ENCODE data around the gene TSNAX. TPM values are rescaled to one million over a fixed set of nuclear protein-coding genes. Genes with fewer than 3 reads are reported as not detected.

The TSNAX gene
- total RNA-seq, 1 experiment from 2014 or later = 38.0 TPM

DNA sequence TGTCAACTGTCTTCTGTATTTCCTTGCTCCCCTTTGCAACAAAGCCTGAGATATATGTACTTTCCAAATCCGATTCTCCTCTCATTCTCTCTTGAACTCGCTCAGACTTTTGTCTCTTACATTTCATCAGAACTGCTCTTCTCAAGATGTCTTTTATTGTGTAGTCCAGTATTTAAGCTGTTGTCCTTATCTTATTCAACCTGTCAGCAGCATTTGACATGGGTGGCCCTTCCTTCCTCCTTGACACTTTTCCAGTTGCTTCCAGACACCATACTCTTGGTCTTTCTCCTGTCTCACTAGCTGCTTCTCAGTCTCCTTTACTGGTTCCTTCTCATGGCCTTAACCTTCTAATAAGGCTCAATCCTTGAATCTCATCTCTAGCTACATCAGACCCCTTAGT, 47.0 kb downstream of the TSNAX start:
- DNase-seq (ENCODE audit: low spot score) (no peak), ATAC-seq (no peak)
- H3K4me1 Mint-ChIP-seq = no peaks in the 10 kb centered on the region
- H3K27ac Mint-ChIP-seq = no peak overlapping the region
- CTCF ChIA-PET = no interaction called here
- TF ChIP-seq, protein P1, sequence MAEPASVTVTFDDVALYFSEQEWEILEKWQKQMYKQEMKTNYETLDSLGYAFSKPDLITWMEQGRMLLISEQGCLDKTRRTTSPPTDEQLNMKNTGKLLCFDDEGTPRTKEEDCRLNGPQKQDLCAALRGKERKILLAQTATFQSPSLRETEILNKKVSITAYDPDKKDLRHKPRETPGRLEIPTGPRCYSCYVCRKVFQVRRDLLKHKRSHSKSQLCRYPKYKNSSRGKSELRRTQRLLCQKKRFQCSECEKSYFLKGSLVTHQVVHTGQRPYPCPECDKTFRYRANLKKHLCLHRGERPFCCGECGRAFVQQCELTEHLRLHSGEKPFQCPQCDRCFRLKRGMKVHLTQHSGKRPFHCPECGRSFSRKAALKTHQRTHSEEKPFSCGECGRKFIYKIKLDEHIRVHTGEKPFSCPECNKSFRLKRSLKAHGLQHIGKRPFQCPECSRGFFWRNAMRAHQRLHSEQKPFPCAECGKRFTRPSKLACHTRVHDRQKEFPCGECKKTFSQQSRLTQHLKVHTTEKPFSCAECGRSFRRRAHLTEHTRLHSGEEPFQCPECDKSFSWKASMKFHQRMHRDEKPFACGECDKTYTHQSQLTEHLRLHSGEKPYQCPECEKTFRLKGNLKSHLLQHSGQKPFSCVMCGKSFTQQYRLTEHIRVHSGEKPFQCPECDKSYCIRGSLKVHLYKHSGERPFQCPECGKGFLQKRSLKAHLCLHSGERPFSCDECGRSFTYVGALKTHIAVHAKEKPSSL (CRISPR knock-in tag; conservative IDR thresholded peaks at IDR 0.05) = no peak
- no peak for TF ChIP-seq GABPB1 (CRISPR knock-in tag; IDR thresholded peaks at IDR 0.05)
- TF ChIP-seq GTF2I (CRISPR knock-in tag; conservative IDR thresholded peaks at IDR 0.05) = no peak
- TF ChIP-seq, protein P2, sequence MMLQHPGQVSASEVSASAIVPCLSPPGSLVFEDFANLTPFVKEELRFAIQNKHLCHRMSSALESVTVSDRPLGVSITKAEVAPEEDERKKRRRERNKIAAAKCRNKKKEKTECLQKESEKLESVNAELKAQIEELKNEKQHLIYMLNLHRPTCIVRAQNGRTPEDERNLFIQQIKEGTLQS (CRISPR knock-in tag; conservative IDR thresholded peaks at IDR 0.05) = no peak
- TF ChIP-seq ZNF138 (CRISPR knock-in tag; conservative IDR thresholded peaks at IDR 0.05) = no peak
- TF ChIP-seq ZNF263 (CRISPR knock-in tag; IDR thresholded peaks at IDR 0.05; ENCODE audit: low read depth) = no peak
- TF ChIP-seq, protein P3, sequence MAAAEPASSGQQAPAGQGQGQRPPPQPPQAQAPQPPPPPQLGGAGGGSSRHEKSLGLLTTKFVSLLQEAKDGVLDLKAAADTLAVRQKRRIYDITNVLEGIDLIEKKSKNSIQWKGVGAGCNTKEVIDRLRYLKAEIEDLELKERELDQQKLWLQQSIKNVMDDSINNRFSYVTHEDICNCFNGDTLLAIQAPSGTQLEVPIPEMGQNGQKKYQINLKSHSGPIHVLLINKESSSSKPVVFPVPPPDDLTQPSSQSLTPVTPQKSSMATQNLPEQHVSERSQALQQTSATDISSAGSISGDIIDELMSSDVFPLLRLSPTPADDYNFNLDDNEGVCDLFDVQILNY (CRISPR knock-in tag; IDR thresholded peaks at IDR 0.05) = no peak
- no peak for TF ChIP-seq ZNF671 (CRISPR knock-in tag; IDR thresholded peaks at IDR 0.05)
- TF ChIP-seq ZNF423 (CRISPR knock-in tag; IDR thresholded peaks at IDR 0.05) = no peak
- no peak for TF ChIP-seq ZNF416 (CRISPR knock-in tag; IDR thresholded peaks at IDR 0.05)
- no peak for TF ChIP-seq TEAD1 (CRISPR knock-in tag; IDR thresholded peaks at IDR 0.05)
- TF ChIP-seq JUN (CRISPR knock-in tag; IDR thresholded peaks at IDR 0.05) = no peak
- TF ChIP-seq, protein P4, sequence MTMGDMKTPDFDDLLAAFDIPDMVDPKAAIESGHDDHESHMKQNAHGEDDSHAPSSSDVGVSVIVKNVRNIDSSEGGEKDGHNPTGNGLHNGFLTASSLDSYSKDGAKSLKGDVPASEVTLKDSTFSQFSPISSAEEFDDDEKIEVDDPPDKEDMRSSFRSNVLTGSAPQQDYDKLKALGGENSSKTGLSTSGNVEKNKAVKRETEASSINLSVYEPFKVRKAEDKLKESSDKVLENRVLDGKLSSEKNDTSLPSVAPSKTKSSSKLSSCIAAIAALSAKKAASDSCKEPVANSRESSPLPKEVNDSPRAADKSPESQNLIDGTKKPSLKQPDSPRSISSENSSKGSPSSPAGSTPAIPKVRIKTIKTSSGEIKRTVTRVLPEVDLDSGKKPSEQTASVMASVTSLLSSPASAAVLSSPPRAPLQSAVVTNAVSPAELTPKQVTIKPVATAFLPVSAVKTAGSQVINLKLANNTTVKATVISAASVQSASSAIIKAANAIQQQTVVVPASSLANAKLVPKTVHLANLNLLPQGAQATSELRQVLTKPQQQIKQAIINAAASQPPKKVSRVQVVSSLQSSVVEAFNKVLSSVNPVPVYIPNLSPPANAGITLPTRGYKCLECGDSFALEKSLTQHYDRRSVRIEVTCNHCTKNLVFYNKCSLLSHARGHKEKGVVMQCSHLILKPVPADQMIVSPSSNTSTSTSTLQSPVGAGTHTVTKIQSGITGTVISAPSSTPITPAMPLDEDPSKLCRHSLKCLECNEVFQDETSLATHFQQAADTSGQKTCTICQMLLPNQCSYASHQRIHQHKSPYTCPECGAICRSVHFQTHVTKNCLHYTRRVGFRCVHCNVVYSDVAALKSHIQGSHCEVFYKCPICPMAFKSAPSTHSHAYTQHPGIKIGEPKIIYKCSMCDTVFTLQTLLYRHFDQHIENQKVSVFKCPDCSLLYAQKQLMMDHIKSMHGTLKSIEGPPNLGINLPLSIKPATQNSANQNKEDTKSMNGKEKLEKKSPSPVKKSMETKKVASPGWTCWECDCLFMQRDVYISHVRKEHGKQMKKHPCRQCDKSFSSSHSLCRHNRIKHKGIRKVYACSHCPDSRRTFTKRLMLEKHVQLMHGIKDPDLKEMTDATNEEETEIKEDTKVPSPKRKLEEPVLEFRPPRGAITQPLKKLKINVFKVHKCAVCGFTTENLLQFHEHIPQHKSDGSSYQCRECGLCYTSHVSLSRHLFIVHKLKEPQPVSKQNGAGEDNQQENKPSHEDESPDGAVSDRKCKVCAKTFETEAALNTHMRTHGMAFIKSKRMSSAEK (CRISPR knock-in tag; IDR thresholded peaks at IDR 0.05; ENCODE audit: borderline replicate concordance) = no peak
- no peak for TF ChIP-seq EMX1 (CRISPR knock-in tag; IDR thresholded peaks at IDR 0.05)
- H3K4me3 Mint-ChIP-seq = no peak overlapping the region
- no peaks in the 10 kb centered on the region for H3K9me3 Mint-ChIP-seq
- H3K27me3 Mint-ChIP-seq (ENCODE audit: low read depth) = no peaks in the 10 kb centered on the region
- POLR2A ChIA-PET = no interaction called here
- no peaks in the 10 kb centered on the region for H3K36me3 Mint-ChIP-seq

DNA sequence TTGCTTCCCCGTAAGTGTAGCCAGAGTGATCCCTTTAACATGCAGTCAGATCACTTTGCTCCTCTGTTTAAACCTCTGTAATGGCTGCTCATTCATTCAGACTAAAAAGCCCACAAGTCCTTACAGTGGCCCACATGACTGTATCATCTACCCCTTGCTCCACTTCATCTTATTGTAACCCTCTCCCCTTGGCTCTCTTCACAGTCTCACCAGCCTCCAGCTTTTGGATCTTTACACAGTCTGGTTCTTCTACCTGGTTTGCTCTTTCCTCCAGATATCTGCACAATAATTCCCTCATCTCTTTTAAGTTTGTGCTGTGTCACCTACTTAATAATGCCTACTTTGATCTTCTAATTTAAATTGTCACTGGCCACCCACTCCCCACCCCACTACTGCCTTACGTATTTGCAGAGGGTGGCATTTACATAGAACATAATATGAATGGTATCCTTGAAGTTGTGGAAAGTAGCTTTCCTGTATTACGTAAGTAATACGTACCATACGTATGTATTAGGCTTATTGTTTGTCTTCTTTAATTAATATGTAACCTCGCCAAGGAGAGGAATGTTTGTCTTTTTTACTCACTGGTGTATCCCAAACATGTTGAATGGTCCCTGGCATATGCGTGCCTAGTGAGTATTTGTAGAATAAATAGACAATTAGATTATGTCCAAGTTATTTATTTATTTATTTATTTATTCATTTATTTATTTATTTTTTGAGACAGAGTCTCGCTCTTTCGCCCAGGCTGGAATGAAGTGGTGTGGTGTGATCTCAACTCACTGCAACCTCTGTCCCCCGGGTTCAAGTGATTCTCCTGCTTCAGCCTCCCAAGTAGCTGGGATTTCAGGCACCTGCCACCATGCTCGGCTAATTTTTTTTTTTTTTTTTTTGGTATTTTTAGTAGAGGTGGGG, 48.6 kb downstream of the TSNAX start:
- Mint-ChIP-seq H3K4me1 (no peaks in the 10 kb centered on the region), H3K4me3 (no peak overlapping the region), H3K9me3 (no peaks in the 10 kb centered on the region), H3K27me3 (ENCODE audit: low read depth) (no peaks in the 10 kb centered on the region), H3K27ac (no peak overlapping the region), H3K36me3 (no peaks in the 10 kb centered on the region)
- DNase-seq (ENCODE audit: low spot score) = no peak
- TF ChIP-seq, protein P5, sequence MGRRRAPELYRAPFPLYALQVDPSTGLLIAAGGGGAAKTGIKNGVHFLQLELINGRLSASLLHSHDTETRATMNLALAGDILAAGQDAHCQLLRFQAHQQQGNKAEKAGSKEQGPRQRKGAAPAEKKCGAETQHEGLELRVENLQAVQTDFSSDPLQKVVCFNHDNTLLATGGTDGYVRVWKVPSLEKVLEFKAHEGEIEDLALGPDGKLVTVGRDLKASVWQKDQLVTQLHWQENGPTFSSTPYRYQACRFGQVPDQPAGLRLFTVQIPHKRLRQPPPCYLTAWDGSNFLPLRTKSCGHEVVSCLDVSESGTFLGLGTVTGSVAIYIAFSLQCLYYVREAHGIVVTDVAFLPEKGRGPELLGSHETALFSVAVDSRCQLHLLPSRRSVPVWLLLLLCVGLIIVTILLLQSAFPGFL (CRISPR knock-in tag; IDR thresholded peaks at IDR 0.05; ENCODE audit: borderline replicate concordance) = no peak
- TF ChIP-seq NFATC4 (CRISPR knock-in tag; IDR thresholded peaks at IDR 0.05) = no peak
- no peak for TF ChIP-seq ZNF263 (CRISPR knock-in tag; IDR thresholded peaks at IDR 0.05; ENCODE audit: low read depth)
- no peak for TF ChIP-seq NR1H2 (CRISPR knock-in tag; IDR thresholded peaks at IDR 0.05)
- TF ChIP-seq, protein P6, sequence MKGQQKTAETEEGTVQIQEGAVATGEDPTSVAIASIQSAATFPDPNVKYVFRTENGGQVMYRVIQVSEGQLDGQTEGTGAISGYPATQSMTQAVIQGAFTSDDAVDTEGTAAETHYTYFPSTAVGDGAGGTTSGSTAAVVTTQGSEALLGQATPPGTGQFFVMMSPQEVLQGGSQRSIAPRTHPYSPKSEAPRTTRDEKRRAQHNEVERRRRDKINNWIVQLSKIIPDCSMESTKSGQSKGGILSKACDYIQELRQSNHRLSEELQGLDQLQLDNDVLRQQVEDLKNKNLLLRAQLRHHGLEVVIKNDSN (CRISPR knock-in tag; IDR thresholded peaks at IDR 0.05) = no peak
- TF ChIP-seq NFE2L1 (CRISPR knock-in tag; IDR thresholded peaks at IDR 0.05) = no peak
- no peak for TF ChIP-seq NFYB (CRISPR knock-in tag; conservative IDR thresholded peaks at IDR 0.05; ENCODE audit: low read depth)
- TF ChIP-seq, protein P7, sequence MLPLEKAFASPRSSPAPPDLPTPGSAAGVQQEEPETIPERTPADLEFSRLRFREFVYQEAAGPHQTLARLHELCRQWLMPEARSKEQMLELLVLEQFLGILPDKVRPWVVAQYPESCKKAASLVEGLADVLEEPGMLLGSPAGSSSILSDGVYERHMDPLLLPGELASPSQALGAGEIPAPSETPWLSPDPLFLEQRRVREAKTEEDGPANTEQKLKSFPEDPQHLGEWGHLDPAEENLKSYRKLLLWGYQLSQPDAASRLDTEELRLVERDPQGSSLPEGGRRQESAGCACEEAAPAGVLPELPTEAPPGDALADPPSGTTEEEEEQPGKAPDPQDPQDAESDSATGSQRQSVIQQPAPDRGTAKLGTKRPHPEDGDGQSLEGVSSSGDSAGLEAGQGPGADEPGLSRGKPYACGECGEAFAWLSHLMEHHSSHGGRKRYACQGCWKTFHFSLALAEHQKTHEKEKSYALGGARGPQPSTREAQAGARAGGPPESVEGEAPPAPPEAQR (CRISPR knock-in tag; IDR thresholded peaks at IDR 0.05) = no peak
- TF ChIP-seq ATF1 (CRISPR knock-in tag; IDR thresholded peaks at IDR 0.05) = no peak
- TF ChIP-seq FOXP1 (CRISPR knock-in tag; IDR thresholded peaks at IDR 0.05; ENCODE audit: borderline replicate concordance) = no peak
- TF ChIP-seq ZNF121 (CRISPR knock-in tag; IDR thresholded peaks at IDR 0.05) = no peak
- no peak for TF ChIP-seq MXD4 (CRISPR knock-in tag; IDR thresholded peaks at IDR 0.05; ENCODE audit: borderline replicate concordance)
- ChIA-PET POLR2A (no interaction called here), CTCF (no interaction called here)
- no peak for ATAC-seq

All from WTC11 (cell line).